Small intestine (tissue), 7 donors: ENCODE results near the gene GMDS. TPM values are rescaled to one million over a fixed set of nuclear protein-coding genes. Genes with fewer than 3 reads are reported as not detected.

Experiments
- DNase-seq, 2 donors: peaks; one replicate each; pipeline versions ENCODE4 v3.0.0 to v3.0.0-alpha.2; 2013
- FAIRE-seq: peaks from 2 replicates; lab custom pipeline; 2012; peaks lifted over from hg19 to GRCh38; lab: Jason Lieb, UNC
- H3K27ac ChIP-seq, 3 donors: one replicate each; pipeline ENCODE4 v1.5.1; 2013; ENCODE audit warnings: low read length in 2 of 3, mild to moderate bottlenecking in 2 of 3, control low read depth in 1 of 3, inconsistent platforms in 1 of 3, low read depth in 1 of 3, moderate library complexity in 1 of 3
- H3K27me3 ChIP-seq, 3 donors: one replicate each; pipeline ENCODE4 v1.6.1; 2013; ENCODE audit warnings: low read length in 3 of 3, inconsistent platforms in 1 of 3; ENCODE audit not compliant: control insufficient read depth in 3 of 3, insufficient read depth in 3 of 3
- H3K36me3 ChIP-seq, 3 donors: one replicate each; pipeline ENCODE4 v1.6.1; 2013; ENCODE audit warnings: low read length in 3 of 3, inconsistent platforms in 1 of 3, low read depth in 1 of 3, mild to moderate bottlenecking in 1 of 3, moderate library complexity in 1 of 3; ENCODE audit not compliant: control insufficient read depth in 3 of 3, insufficient read depth in 2 of 3
- H3K4me1 ChIP-seq, 3 donors: one replicate each; pipeline ENCODE4 v1.6.1; 2013; ENCODE audit warnings: low read length in 2 of 3, inconsistent platforms in 1 of 3, low read depth in 1 of 3, mild to moderate bottlenecking in 1 of 3, moderate library complexity in 1 of 3; ENCODE audit not compliant: control insufficient read depth in 3 of 3, insufficient read depth in 2 of 3
- H3K4me3 ChIP-seq, 3 donors: one replicate each; pipeline ENCODE4 v1.5.1; 2013; ENCODE audit warnings: low read length in 3 of 3, control low read depth in 1 of 3, inconsistent platforms in 1 of 3, low read depth in 1 of 3, mild to moderate bottlenecking in 1 of 3, moderate library complexity in 1 of 3
- H3K9me3 ChIP-seq, 2 donors: one replicate each; pipeline ENCODE4 v1.6.1; 2013; ENCODE audit warnings: low read depth in 1 of 2, low read length in 1 of 2; ENCODE audit not compliant: control insufficient read depth in 2 of 2, insufficient read depth in 1 of 2
- WGBS, 3 donors: extraction: QIAGEN DNeasy Blood & Tissue Kit; methylation state at CpG; one replicate each; pipeline ENCODE4 v1.1.7; 2013; 5-methylcytosine and 5-hydroxymethylcytosine counted together
- polyA plus RNA-seq, 4 donors: library from polyadenylated mRNA; stranded (reverse) in 3 of 4; unstranded in 1 of 4; fragments of 200-250 nt in 3 of 4; fragments of 120-200 nt in 1 of 4; gene quantifications; one replicate each; pipeline versions ENCODE4 v1.2.1 to v1.2.3, GENCODE V29; 2013
- donor health status: healthy with polysubstance abuse.
- donor health status: control.
- donor health status: control.
- donor health status: Bipolar disorder and iron deficiency.
- donor health status: healthy.

GMDS gene
- polyA plus RNA-seq, 4 donors = 64.5 to 243 (median 200) TPM

- Histone ChIP-seq H3K36me3 (no peaks in the 10 kb centered on the region), H3K27ac (no peak overlapping the region), H3K4me3 (no peak overlapping the region), H3K27me3 (no peaks in the 10 kb centered on the region), H3K9me3 (peaks cover 0 to 2% of the 10 kb centered on the region in 2 donors), H3K4me1 (no peaks in the 10 kb centered on the region)
- WGBS, 3 donors = 71 to 91% (median 90%) methylated on average over 1 of the region's 1 CpG
- FAIRE-seq = no peak
- no peak for DNase-seq
Observed at GRCh38 chr6:1820165-1820564, 425.2 kb downstream of the GMDS start.

DNA sequence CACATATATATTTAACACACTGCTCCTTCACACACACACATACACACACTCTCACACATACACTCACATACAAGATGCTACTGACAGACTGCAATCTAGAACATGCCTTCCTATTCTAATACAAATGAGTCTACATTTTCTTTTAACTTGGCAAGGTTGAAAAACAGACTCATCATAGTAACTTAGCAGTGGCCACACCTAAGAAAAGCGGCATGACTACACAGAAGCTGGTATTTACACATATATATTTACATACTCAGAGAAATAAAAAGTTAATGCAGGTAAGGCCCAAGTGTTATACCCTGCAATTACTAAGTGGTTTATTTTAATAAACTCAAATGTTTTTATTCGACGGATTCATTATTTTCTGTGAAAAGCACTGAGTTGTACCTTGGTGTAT is 426.4 kb downstream of the GMDS start:
- Histone ChIP-seq H3K4me3 (no peak overlapping the region), H3K9me3 (peaks cover 0 to 2% of the 10 kb centered on the region in 2 donors), H3K36me3 (no peaks in the 10 kb centered on the region), H3K27me3 (no peaks in the 10 kb centered on the region), H3K27ac (no peak overlapping the region), H3K4me1 (no peaks in the 10 kb centered on the region)
- DNase-seq = no peak
- FAIRE-seq = no peak
- 91 to 100% (median 97%) methylated on average over 3 of the region's 3 CpGs for whole genome bisulfite sequencing, 3 donors

DNA sequence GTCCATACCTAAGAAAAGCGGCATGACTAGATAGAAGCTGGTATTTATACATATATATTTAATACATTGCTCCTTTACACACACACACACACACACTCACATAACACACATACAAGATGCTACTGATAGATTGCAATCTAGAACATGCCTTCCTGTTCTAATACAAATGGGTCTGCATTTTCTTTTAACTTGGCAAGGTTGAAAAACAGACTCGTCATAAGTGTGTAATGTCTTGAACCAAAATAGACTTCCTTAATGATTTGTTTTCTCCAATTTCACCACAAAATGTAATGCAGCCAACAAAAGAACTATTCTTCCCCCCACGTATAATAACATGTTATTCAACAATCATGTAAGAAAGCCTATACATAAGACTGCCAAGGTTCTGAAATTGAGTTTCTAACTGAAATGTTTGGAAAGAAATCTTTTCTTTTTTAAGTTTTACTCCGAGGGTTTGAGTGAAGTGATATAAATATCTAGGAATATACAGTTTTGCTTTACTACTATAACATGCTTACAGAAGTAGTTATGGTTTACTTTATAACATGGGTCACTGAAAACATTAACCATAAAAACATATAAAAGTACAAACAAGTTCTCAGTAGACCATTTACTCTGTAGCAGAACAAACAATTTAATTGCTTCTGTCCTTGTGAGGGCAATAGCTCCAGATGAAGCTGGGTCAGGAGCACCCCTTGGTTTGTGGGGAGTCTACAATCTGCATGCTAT is 428.2 kb downstream of the GMDS start:
- Histone ChIP-seq H3K4me1 (no peaks in the 10 kb centered on the region), H3K9me3 (peaks cover 0 to 2% of the 10 kb centered on the region in 2 donors), H3K27ac (no peak overlapping the region), H3K27me3 (no peaks in the 10 kb centered on the region), H3K4me3 (no peak overlapping the region), H3K36me3 (no peaks in the 10 kb centered on the region)
- FAIRE-seq (no peak), DNase-seq (no peak)
- WGBS, 3 donors = 70 to 95% (median 83%) methylated on average over 4 of the region's 4 CpGs

GRCh38 chr6:1815827-1816452 is 429.5 kb downstream of the GMDS start:
- Histone ChIP-seq H3K27ac (no peak overlapping the region), H3K36me3 (no peaks in the 10 kb centered on the region), H3K27me3 (no peaks in the 10 kb centered on the region), H3K4me1 (no peaks in the 10 kb centered on the region), H3K4me3 (no peak overlapping the region), H3K9me3 (peaks cover 0 to 2% of the 10 kb centered on the region in 2 donors)
- WGBS, 3 donors = 74 to 86% (median 82%) methylated on average over 8 of the region's 8 CpGs
- DNase-seq (no peak), FAIRE-seq (no peak)

DNA sequence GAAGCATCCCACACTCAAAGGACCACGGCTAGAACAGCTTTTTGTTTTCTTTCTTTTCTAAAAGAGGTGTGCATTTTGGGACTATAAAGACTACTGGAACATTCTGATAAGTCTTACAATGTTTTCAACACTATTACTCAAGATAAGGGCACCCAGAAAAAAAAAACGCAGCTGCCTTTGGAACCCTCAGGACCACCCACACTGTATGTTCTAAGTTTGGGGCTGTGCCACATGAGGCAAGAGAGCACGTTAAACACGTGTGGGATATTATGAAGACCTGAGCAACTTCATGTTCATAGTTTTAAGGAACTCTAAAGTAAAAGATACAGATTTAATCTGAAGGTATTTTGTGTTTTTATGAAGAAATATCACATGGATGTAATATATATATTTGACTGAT is 431.1 kb downstream of the GMDS start:
- H3K4me1 ChIP-seq = no peaks in the 10 kb centered on the region
- FAIRE-seq (no peak), DNase-seq (no peak)
- H3K27me3 ChIP-seq = no peaks in the 10 kb centered on the region
- no peak overlapping the region for H3K4me3 ChIP-seq
- H3K36me3 ChIP-seq = no peaks in the 10 kb centered on the region
- WGBS, 3 donors = 45 to 59% (median 56%) methylated on average over 4 of the region's 4 CpGs
- peaks cover 0 to 2% of the 10 kb centered on the region in 2 donors for H3K9me3 ChIP-seq
- no peak overlapping the region for H3K27ac ChIP-seq

DNA sequence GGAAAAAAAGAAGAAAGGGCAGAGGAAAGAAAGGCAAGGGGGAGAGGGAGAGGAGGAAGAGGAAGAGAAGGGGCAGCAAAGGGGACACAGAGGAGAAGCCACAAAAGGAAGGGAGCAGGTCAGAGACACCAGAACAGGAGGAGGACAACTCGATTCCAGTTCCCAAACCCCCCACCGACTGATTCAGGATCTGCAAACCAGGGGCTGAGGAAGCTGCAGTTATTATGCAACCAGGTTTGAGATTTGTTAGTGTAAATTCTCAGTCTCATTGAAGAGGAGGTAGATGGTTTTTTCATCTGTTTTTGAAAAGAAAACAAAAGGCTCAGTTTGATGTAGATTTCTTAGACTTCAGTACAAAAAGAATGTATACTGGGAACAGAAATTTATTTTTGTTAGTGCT is 432.9 kb downstream of the GMDS start:
- Histone ChIP-seq H3K36me3 (no peaks in the 10 kb centered on the region), H3K27me3 (no peaks in the 10 kb centered on the region), H3K9me3 (peaks cover 0 to 2% of the 10 kb centered on the region in 2 donors), H3K27ac (no peak overlapping the region), H3K4me1 (no peaks in the 10 kb centered on the region), H3K4me3 (no peak overlapping the region)
- DNase-seq = no peak
- WGBS, 3 donors = 88 to 91% (median 89%) methylated on average over 2 of the region's 2 CpGs
- FAIRE-seq = no peak

GRCh38 chr6:1812034-1812433 is 433.4 kb downstream of the GMDS start:
- Histone ChIP-seq H3K27me3 (no peaks in the 10 kb centered on the region), H3K9me3 (peaks cover 0 to 2% of the 10 kb centered on the region in 2 donors), H3K27ac (no peak overlapping the region), H3K4me1 (no peaks in the 10 kb centered on the region), H3K36me3 (no peaks in the 10 kb centered on the region), H3K4me3 (no peak overlapping the region)
- FAIRE-seq = no peak
- WGBS, 3 donors = 94 to 95% (median 95%) methylated on average over 7 of the region's 7 CpGs
- no peak for DNase-seq

DNA sequence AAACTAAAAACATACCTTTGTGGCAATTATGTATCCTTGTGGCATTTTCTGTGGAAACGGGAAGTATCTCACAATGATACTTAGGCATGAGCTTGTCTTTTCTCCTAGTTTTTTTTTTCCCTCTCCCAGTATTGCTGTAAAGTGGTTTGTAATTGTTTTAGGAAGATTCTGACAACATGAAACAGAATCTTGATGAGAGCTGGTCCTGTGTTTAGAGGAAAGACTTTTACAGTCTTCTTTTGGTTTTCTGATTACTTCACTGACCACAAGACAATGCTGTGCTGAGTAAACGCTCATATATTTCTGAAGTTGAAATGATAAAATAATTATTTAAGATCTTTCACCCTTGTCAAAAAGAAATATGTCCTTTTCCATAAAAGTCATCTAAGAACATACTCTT is 434.5 kb downstream of the GMDS start:
- Histone ChIP-seq H3K9me3 (peaks cover 0 to under 1% of the 10 kb centered on the region in 2 donors), H3K4me3 (no peak overlapping the region), H3K27me3 (no peaks in the 10 kb centered on the region), H3K4me1 (no peaks in the 10 kb centered on the region), H3K36me3 (no peaks in the 10 kb centered on the region), H3K27ac (no peak overlapping the region)
- 86 to 96% (median 87%) methylated on average over 2 of the region's 2 CpGs for whole genome bisulfite sequencing, 3 donors
- DNase-seq (no peak), FAIRE-seq (no peak)
